ENCODE data around the gene IRF6. TPM values are rescaled to one million over a fixed set of nuclear protein-coding genes. Genes with fewer than 3 reads are reported as not detected.

The IRF6 gene
- total and polyA plus RNA-seq, 2 donors (not counting 1 experiment from before 2014, with no cell fraction given): 0.18 to 1.1 TPM

DNA sequence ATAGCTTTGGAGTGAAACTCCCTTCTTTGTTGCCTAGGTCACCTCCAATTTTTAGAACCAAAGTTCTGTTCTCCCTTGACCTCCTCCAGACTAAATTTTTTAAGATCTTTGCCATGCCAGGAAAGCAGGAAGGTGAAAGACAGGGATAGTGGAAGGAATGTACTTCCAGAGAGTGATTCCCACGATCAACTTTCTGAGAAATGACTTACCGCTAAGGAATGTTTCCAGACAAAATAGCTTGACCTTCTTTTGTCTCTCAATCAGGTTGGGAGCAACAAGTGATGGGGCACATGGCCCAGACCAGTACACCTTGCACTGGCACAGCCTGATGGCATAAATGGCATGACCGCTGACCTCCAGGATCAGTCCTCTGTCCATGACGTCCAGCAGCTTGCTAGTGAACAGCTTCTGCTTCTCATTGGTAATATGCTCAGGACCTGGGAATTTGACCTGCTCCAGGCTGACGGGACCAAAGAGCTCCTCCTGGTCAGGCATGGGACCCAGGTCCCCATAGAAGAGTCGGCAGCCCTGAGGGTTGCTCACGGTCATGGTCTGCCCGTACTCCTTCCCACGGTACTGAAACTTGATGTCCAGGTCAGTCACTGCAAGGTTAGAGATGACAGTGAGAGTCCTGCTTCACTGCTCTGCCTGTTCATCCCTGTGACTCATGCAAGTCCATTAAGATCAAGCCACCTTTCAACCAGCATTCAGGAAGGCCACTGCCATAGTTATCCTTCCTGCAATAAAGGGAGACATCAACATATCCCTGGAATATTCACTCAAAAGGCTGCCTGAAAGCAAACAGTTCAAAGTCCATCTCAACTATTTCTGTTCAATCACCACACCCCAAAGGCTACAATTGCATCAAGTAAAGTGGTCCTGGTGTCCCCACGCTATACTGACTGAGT, 15.4 kb downstream of the IRF6 start:
- H3K4me1 ChIP-seq (ENCODE audit: control insufficient read depth in 2 of 2, insufficient read depth in 2 of 2, low read length in 2 of 2): no peaks in the 10 kb centered on the region
- H3K27ac Mint-ChIP-seq: no peak overlapping the region
- no peaks in the 10 kb centered on the region for H3K4me1 Mint-ChIP-seq
- no peak overlapping the region for H3K4me2 ChIP-seq (replicated peaks; ENCODE audit: low read depth, low read length, poor library complexity, severe bottlenecking)
- H3K27me3 ChIP-seq (replicated peaks in 1 of 4; ENCODE audit: control extremely low read depth in 1 of 4, control insufficient read depth in 3 of 4, insufficient read depth in 4 of 4, low read length in 3 of 4): peaks cover 0 to 39% (median 22%) of the 10 kb centered on the region in 4 experiments
- H3K9me3 ChIP-seq (ENCODE audit: control extremely low read depth in 1 of 3, control insufficient read depth in 2 of 3, insufficient read depth in 1 of 3, low read length in 2 of 3): no peaks in the 10 kb centered on the region
- H3K79me2 ChIP-seq (ENCODE audit: control insufficient read depth, insufficient read depth, low read length): no peaks in the 10 kb centered on the region
- H4K20me1 ChIP-seq (ENCODE audit: control insufficient read depth, insufficient read depth, low read length, poor library complexity, severe bottlenecking): no peaks in the 10 kb centered on the region
- 92% methylated on average over 9 of the region's 10 CpGs for WGBS (ENCODE audit: insufficient coverage)
- no peak overlapping the region for H3K27ac ChIP-seq (ENCODE audit: low read length in 2 of 2)
- peaks cover 51% of the 10 kb centered on the region for H3K27me3 Mint-ChIP-seq
- CTCF ChIA-PET: no interaction called here
- no peaks in the 10 kb centered on the region for H3K9me3 Mint-ChIP-seq (ENCODE audit: insufficient read depth)
- H3K4me3 Mint-ChIP-seq: no peak overlapping the region
- no peak for TF ChIP-seq CTCF (IDR thresholded peaks at IDR 0.05)
- TF ChIP-seq EZH2 (IDR thresholded peaks at IDR 0.05; ENCODE audit: borderline replicate concordance, insufficient read depth, low read depth, low read length, poor library complexity, severe bottlenecking): no peak
- H3K4me3 ChIP-seq (ENCODE audit: control extremely low read depth in 1 of 5, extremely low read depth in 1 of 5, insufficient read depth in 1 of 5, low read depth in 2 of 5, low read length in 4 of 5): no peak overlapping the region
- intact Hi-C loops (cut with micrococcal nuclease): no loop called here
- no peak for ATAC-seq (ENCODE audit: low read depth)
- no peak overlapping the region for H3K9ac ChIP-seq (ENCODE audit: low read length)
- H3K36me3 ChIP-seq (replicated peaks in 1 of 2; ENCODE audit: control extremely low read depth in 1 of 2, control insufficient read depth in 1 of 2, extremely low read depth in 1 of 2, insufficient read depth in 2 of 2, low read length in 1 of 2): no peaks in the 10 kb centered on the region
- POLR2A ChIA-PET: no interaction called here
- DNase-seq: no peak
- H2AFZ ChIP-seq (ENCODE audit: insufficient read depth, low read depth, low read length, poor library complexity, severe bottlenecking): no peak overlapping the region

DNA sequence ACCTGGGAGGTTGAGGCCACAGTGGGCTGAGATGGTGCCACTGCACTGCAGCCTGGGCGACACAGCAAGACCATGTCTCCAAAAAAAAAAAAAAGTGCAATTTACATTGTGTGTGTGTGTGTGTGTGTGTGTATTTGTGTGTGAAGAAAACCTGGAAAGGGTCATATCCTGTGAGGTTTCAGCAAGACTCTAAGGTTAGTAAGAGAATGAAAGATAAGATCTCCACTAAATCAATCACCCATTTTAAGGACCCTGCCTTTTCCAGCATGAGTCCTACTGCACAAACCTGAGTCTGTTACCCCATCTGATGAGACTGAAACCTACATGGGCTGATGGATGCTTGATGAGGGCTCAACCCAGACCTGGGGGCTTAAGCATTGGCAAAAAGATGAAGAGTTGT, 16.7 kb downstream of the IRF6 start:
- peaks cover 0 to 3% (median 0%) of the 10 kb centered on the region in 3 donors for H3K9me3 ChIP-seq (ENCODE audit: control extremely low read depth in 1 of 3, control insufficient read depth in 2 of 3, insufficient read depth in 1 of 3, low read length in 2 of 3)
- intact Hi-C loops (cut with micrococcal nuclease): no loop called here
- no peak overlapping the region for H2AFZ ChIP-seq (ENCODE audit: insufficient read depth, low read depth, low read length, poor library complexity, severe bottlenecking)
- H3K27ac Mint-ChIP-seq: no peak overlapping the region
- H3K27me3 ChIP-seq (replicated peaks in 1 of 4; ENCODE audit: control extremely low read depth in 1 of 4, control insufficient read depth in 3 of 4, insufficient read depth in 4 of 4, low read length in 3 of 4): peaks cover 0 to 27% (median 18%) of the 10 kb centered on the region in 4 experiments
- no peak for DNase-seq
- H3K9me3 Mint-ChIP-seq (ENCODE audit: insufficient read depth): peaks cover 2% of the 10 kb centered on the region
- H3K4me1 ChIP-seq (ENCODE audit: control insufficient read depth in 2 of 2, insufficient read depth in 2 of 2, low read length in 2 of 2): peaks cover 7 to 9% of the 10 kb centered on the region in 2 donors
- H3K4me3 Mint-ChIP-seq: no peak overlapping the region
- H3K4me3 ChIP-seq (ENCODE audit: control extremely low read depth in 1 of 5, extremely low read depth in 1 of 5, insufficient read depth in 1 of 5, low read depth in 2 of 5, low read length in 4 of 5): no peak overlapping the region
- H3K79me2 ChIP-seq (ENCODE audit: control insufficient read depth, insufficient read depth, low read length): no peaks in the 10 kb centered on the region
- no peak overlapping the region for H3K27ac ChIP-seq (ENCODE audit: low read length in 2 of 2)
- no peaks in the 10 kb centered on the region for H4K20me1 ChIP-seq (ENCODE audit: control insufficient read depth, insufficient read depth, low read length, poor library complexity, severe bottlenecking)
- H3K4me1 Mint-ChIP-seq: peaks cover 10% of the 10 kb centered on the region
- ATAC-seq (ENCODE audit: low read depth): no peak
- H3K4me2 ChIP-seq (replicated peaks; ENCODE audit: low read depth, low read length, poor library complexity, severe bottlenecking): no peak overlapping the region
- no peak for TF ChIP-seq EZH2 (IDR thresholded peaks at IDR 0.05; ENCODE audit: borderline replicate concordance, insufficient read depth, low read depth, low read length, poor library complexity, severe bottlenecking)
- no peak for TF ChIP-seq CTCF (IDR thresholded peaks at IDR 0.05)
- no peak overlapping the region for H3K9ac ChIP-seq (ENCODE audit: low read length)
- POLR2A ChIA-PET: no interaction called here
- H3K36me3 ChIP-seq (replicated peaks in 1 of 2; ENCODE audit: control extremely low read depth in 1 of 2, control insufficient read depth in 1 of 2, extremely low read depth in 1 of 2, insufficient read depth in 2 of 2, low read length in 1 of 2): no peaks in the 10 kb centered on the region
- no CpG with 5 or more reads among the region's 1 CpG for WGBS (ENCODE audit: insufficient coverage)
- CTCF ChIA-PET: no interaction called here
- H3K27me3 Mint-ChIP-seq: peaks cover 38% of the 10 kb centered on the region

Data from B cell (primary cell).